RWPE1 (cell line): ENCODE results near the gene DRGX.

Experiments used
- CTCF ChIA-PET: fragments of 350-600 bp; sonication (Branson Sonifier 250); formaldehyde crosslinking; extraction: SDS; loops from one replicate; lab custom pipeline; 2021; lab: Yijun Ruan, JAX
- POLR2A ChIA-PET: fragments of 400-600 bp; formaldehyde crosslinking; extraction: SDS; loops from one replicate; lab custom pipeline; 2020; ENCODE audit warnings: antibody characterized with exemption; ENCODE audit not compliant: low non-redundant PET; lab: Yijun Ruan, JAX
- DNase-seq: peaks from one replicate; pipeline ENCODE4 v3.0.0; 2012; ENCODE audit warnings: low spot score
- H3K27ac ChIP-seq: fragments of 450-650 bp; 2 replicates; pipeline ENCODE4 v1.5.1; 2017
- CTCF ChIP-seq: fragments of 450-650 bp; conservative IDR thresholded peaks from 2 replicates; pipeline ENCODE4 v1.5.1; 2017; ENCODE audit warnings: low read depth, mild to moderate bottlenecking

DRGX gene

GRCh38 chr10:49347827-49348226 lies 48.1 kb downstream of the DRGX start:
- no peak for DNase-seq
- CTCF ChIA-PET: no interaction called here
- POLR2A ChIA-PET: no interaction called here
- H3K27ac ChIP-seq: no peak overlapping the region
- TF ChIP-seq CTCF: no peak

- no peak overlapping the region for H3K27ac ChIP-seq
- no peak for DNase-seq
- TF ChIP-seq CTCF: no peak
- ChIA-PET CTCF (no interaction called here), POLR2A (no interaction called here)
Observed at GRCh38 chr10:49347342-49347741, 48.5 kb downstream of the DRGX start.

DNA sequence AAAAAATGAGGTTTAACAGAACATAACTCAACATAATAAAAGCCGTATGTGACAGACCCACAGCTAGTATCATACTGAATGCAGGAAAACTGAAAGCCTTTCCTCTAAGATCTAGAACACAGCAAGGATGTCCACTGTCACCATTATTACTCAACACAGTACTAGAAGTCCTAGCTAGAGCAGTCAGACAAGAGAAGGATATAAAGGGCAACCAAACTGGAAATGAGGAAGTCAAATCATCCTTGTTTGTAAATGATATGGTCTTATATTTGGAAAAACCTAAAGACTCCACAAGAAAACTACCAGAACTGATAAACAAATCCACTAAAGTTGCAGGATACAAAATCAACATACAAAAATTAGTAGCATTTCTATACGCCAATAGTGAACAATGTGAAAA lies 51.0 kb downstream of the DRGX start:
- CTCF ChIA-PET: no interaction called here
- no peak overlapping the region for H3K27ac ChIP-seq
- POLR2A ChIA-PET: no interaction called here
- DNase-seq: no peak
- TF ChIP-seq CTCF: no peak

GRCh38 chr10:49338604-49339003 lies 57.3 kb downstream of the DRGX start:
- TF ChIP-seq CTCF: no peak
- DNase-seq: no peak
- no peak overlapping the region for H3K27ac ChIP-seq
- ChIA-PET CTCF (no interaction called here), POLR2A (no interaction called here)

- no peak for DNase-seq
- no peak overlapping the region for H3K27ac ChIP-seq
- no peak for TF ChIP-seq CTCF
- CTCF ChIA-PET: no interaction called here
- POLR2A ChIA-PET: no interaction called here
Observed at GRCh38 chr10:49335364-49335972, 60.4 kb downstream of the DRGX start.

DNA sequence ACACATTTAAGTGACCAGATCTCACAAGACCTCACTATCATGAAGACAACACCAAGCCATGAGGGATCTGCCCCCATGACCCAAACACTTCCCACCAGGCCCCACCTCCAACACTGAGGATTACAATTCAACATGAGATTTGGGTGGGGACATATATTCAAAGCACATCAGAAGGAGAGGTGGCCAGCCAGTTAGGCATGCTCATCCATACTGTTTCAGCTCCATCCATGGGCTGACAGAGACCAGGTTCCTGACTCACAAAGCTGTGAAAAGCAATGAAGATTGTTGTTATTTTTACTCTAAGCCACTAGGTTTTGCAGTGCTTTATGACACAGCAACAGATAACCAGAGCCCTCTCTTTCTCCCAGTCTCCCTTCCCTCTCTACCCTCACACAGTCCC lies 60.9 kb downstream of the DRGX start:
- ChIA-PET CTCF (no interaction called here), POLR2A (no interaction called here)
- no peak overlapping the region for H3K27ac ChIP-seq
- TF ChIP-seq CTCF: no peak
- no peak for DNase-seq
